ENCODE results near the gene GEN1. TPM values are rescaled to one million over a fixed set of nuclear protein-coding genes. Genes with fewer than 3 reads are reported as not detected.

Gene GEN1
- total RNA-seq, 1 donor from 2014 or later: 19.6 TPM

DNA sequence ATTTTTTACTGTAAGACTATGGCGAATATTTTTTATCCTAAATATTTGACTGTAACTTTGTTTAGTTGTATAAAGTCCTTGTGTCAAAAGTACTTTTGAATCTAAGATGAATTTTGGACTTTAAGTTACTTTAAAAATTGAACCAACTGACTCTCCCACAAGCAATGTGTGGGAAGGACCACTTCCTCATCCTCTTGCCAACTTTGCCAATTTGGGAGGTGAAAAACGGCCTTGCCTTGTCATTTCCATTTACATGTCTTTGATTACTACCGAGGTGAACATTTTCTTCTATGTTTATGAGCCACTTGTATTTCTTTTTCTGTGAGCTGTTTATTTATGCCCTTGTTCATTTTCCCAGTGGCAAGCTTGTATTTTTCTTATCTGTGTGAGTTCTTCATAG, 49.6 kb downstream of the GEN1 start:
- TF ChIP-seq, protein P1, sequence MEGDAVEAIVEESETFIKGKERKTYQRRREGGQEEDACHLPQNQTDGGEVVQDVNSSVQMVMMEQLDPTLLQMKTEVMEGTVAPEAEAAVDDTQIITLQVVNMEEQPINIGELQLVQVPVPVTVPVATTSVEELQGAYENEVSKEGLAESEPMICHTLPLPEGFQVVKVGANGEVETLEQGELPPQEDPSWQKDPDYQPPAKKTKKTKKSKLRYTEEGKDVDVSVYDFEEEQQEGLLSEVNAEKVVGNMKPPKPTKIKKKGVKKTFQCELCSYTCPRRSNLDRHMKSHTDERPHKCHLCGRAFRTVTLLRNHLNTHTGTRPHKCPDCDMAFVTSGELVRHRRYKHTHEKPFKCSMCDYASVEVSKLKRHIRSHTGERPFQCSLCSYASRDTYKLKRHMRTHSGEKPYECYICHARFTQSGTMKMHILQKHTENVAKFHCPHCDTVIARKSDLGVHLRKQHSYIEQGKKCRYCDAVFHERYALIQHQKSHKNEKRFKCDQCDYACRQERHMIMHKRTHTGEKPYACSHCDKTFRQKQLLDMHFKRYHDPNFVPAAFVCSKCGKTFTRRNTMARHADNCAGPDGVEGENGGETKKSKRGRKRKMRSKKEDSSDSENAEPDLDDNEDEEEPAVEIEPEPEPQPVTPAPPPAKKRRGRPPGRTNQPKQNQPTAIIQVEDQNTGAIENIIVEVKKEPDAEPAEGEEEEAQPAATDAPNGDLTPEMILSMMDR (IDR thresholded peaks at IDR 0.05; ENCODE audit: unreplicated experiment): no peak
- DNase-seq (ENCODE audit: low spot score in 2 of 2, unreplicated experiment in 2 of 2): no peak
- Mint-ChIP-seq H3K4me3 (no peak overlapping the region), H3K4me1 (peaks cover 12% of the 10 kb centered on the region), H3K27ac (no peak overlapping the region), H3K27me3 (ENCODE audit: low read depth) (peaks cover 9% of the 10 kb centered on the region), H3K36me3 (no peaks in the 10 kb centered on the region), H3K9me3 (no peaks in the 10 kb centered on the region)

DNA sequence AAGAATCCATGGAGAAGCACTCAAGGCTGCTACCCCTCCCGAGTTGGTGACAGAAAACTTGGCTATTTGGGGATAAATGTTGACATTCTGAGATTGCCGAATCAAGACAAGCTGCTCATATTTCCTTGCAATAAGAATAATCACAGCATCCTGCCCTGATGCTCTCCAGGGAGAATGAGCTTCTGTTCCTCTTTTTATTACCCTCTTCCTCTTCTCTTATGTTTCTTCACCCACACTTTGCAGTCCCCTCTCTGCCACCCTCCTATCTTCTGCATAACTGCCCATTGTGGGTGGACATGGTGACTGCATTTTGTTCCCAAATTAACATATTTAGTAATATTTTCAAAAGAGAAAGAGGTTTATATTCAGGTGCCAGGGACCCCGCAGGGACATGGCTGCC, 50.4 kb downstream of the GEN1 start:
- peaks cover 12% of the 10 kb centered on the region for H3K4me1 Mint-ChIP-seq
- TF ChIP-seq, protein P1 (IDR thresholded peaks at IDR 0.05; ENCODE audit: unreplicated experiment): no peak
- no peaks in the 10 kb centered on the region for H3K36me3 Mint-ChIP-seq
- DNase-seq (ENCODE audit: low spot score in 2 of 2, unreplicated experiment in 2 of 2): no peak
- no peak overlapping the region for H3K4me3 Mint-ChIP-seq
- no peak overlapping the region for H3K27ac Mint-ChIP-seq
- H3K9me3 Mint-ChIP-seq: no peaks in the 10 kb centered on the region
- H3K27me3 Mint-ChIP-seq (ENCODE audit: low read depth): peaks cover 3% of the 10 kb centered on the region

DNA sequence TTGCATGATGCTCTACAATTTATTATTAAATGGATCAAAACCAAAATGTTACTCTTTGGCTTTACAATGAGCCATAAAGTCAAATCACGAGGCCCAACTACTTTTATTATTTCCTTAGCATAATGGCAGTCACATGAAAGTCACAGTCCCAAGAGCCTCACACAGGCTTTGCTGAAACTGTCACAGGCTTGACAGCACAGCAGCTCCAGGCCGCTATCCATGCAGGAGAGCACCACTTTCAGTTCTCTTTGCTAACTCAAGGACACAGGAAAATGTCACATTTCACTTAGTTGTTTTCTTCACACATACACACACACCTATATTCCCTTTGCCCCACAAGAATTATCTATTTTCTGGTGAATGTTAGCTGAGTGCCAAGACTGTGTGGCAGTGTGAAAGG, 51.2 kb downstream of the GEN1 start:
- no peaks in the 10 kb centered on the region for H3K9me3 Mint-ChIP-seq
- H3K27me3 Mint-ChIP-seq (ENCODE audit: low read depth): peaks cover 2% of the 10 kb centered on the region
- H3K4me3 Mint-ChIP-seq: no peak overlapping the region
- TF ChIP-seq, protein P1 (IDR thresholded peaks at IDR 0.05; ENCODE audit: unreplicated experiment): no peak
- H3K27ac Mint-ChIP-seq: no peak overlapping the region
- no peak for DNase-seq (ENCODE audit: low spot score in 2 of 2, unreplicated experiment in 2 of 2)
- H3K36me3 Mint-ChIP-seq: no peaks in the 10 kb centered on the region
- peaks cover 12% of the 10 kb centered on the region for H3K4me1 Mint-ChIP-seq

DNA sequence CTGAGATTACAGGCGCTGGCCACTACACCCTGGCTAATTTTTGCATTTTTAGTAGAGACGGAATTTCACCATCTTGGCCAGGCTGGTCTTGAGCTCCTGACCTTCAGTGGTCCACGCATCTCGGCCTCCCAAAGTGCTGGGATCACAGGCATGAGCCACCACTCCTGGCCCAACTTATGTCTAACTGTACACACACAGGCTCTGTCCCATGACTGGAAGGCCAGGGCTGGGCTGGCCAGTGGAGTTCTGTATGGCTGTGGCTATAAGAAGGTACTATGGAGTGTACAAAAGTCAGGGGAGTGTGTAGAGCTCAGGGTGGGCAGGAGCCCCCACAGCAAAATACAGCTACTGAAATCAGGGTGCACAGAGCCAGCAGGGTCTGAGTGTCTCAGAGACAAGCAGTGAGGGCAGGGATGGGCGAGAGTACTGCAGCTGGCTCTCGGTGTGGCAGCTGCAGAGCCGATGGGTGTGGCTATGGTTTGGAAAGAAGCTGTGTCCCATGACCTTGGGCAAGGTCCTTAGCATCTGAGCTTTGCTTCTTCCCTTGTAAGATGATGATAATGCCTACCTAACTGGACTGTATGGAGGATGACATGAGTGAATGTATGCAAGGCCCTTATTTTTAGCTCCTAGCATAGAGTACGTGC, 51.9 kb downstream of the GEN1 start:
- H3K4me1 Mint-ChIP-seq: peaks cover 8% of the 10 kb centered on the region
- TF ChIP-seq, protein P1 (IDR thresholded peaks at IDR 0.05; ENCODE audit: unreplicated experiment): no peak
- H3K27ac Mint-ChIP-seq: no peak overlapping the region
- H3K4me3 Mint-ChIP-seq: no peak overlapping the region
- no peak for DNase-seq (ENCODE audit: low spot score in 2 of 2, unreplicated experiment in 2 of 2)
- peaks cover 3% of the 10 kb centered on the region for H3K27me3 Mint-ChIP-seq (ENCODE audit: low read depth)
- H3K36me3 Mint-ChIP-seq: no peaks in the 10 kb centered on the region
- no peaks in the 10 kb centered on the region for H3K9me3 Mint-ChIP-seq

DNA sequence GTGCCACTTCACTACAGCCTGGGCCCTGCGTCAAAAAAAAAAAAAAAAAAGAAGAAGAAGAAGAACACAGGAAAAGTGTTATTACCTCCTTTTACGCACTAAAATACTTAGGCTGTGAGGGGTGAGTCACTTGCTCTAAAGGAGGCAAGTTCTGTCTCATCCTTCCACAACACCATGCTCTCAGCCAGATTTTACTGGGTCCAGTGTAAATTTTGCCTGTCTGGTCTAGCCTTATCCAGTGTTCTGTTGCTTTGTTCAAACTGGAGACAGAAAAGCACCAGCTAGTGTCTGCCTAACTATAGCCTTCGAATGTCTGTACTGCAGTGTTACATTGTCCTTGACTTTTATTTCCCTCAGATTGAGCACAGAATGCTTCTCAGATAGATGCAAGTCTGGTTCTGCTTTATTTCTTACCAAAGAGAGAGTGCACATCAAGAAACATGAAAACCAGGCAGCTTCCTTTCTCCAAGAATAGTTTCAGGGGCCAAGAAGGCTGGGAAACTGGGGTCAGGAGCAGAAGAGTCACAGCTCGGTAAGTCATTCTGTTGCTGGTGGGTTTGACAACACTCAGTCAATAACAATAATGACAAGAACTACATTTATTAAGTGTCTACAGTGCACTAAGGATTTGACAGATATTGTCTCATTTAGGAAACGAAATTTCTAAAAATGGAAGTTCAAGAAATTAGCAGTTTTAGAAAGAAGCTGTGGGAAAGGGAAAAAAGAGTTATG, 59.2 kb downstream of the GEN1 start:
- no peaks in the 10 kb centered on the region for H3K36me3 Mint-ChIP-seq
- no peak overlapping the region for H3K27ac Mint-ChIP-seq

More for the DNA sequence above, 59.2 kb downstream of the GEN1 start:
- DNase-seq (ENCODE audit: low spot score in 2 of 2, unreplicated experiment in 2 of 2): no peak
- Mint-ChIP-seq H3K4me1 (peaks cover 10% of the 10 kb centered on the region), H3K9me3 (peaks cover 3% of the 10 kb centered on the region), H3K27me3 (ENCODE audit: low read depth) (peaks cover 3% of the 10 kb centered on the region), H3K4me3 (no peak overlapping the region)
- TF ChIP-seq, protein P1 (IDR thresholded peaks at IDR 0.05; ENCODE audit: unreplicated experiment): no peak

Data from mesothelial cell of epicardium (in vitro differentiated cells).